SU-DHL-6 (cell line): ENCODE results near the gene GDAP2.

Experiments
- EZH2phosphoT487 ChIP-seq: fragments of 200-600 bp; sonication (generic), shearing (Covaris generic); conservative IDR thresholded peaks from 2 replicates; pipeline ENCODE4 v1.6.1; 2018; ENCODE audit warnings: mild to moderate bottlenecking, antibody characterized with exemption, low read length, moderate library complexity, mixed read lengths
- TF ChIP-seq, protein P1 (sequence below): fragments of 200-600 bp; sonication (generic); IDR thresholded peaks from one replicate; pipeline ENCODE4 v1.5.1; 2017; ENCODE audit warnings: antibody characterized with exemption, mild to moderate bottlenecking, low read length, moderate library complexity; ENCODE audit not compliant: insufficient read depth, poor library complexity, severe bottlenecking

GRCh38 chr1:117860896-117861610 is 68.4 kb downstream of the GDAP2 start:
- no peak for TF ChIP-seq EZH2phosphoT487
- TF ChIP-seq, protein P1, sequence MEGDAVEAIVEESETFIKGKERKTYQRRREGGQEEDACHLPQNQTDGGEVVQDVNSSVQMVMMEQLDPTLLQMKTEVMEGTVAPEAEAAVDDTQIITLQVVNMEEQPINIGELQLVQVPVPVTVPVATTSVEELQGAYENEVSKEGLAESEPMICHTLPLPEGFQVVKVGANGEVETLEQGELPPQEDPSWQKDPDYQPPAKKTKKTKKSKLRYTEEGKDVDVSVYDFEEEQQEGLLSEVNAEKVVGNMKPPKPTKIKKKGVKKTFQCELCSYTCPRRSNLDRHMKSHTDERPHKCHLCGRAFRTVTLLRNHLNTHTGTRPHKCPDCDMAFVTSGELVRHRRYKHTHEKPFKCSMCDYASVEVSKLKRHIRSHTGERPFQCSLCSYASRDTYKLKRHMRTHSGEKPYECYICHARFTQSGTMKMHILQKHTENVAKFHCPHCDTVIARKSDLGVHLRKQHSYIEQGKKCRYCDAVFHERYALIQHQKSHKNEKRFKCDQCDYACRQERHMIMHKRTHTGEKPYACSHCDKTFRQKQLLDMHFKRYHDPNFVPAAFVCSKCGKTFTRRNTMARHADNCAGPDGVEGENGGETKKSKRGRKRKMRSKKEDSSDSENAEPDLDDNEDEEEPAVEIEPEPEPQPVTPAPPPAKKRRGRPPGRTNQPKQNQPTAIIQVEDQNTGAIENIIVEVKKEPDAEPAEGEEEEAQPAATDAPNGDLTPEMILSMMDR: no peak
